Astrocyte (in vitro differentiated cells and primary cell): ENCODE data around the gene CD24. TPM values are rescaled to one million over a fixed set of nuclear protein-coding genes. Genes with fewer than 3 reads are reported as not detected.

Experiments used
- DNase-seq: peaks from one replicate; pipeline ENCODE4 v3.0.0-alpha.2; 2010; ENCODE audit warnings: low read depth
- FAIRE-seq: peaks from 2 replicates; lab custom pipeline; 2011; peaks lifted over from hg19 to GRCh38; lab: Jason Lieb, UNC
- H2AFZ ChIP-seq: 2 replicates; pipeline ENCODE4 v1.6.0; 2012; ENCODE audit warnings: low read depth, low read length, inconsistent platforms
- H3K27ac ChIP-seq: 2 replicates; pipeline ENCODE4 v1.5.1; 2011; ENCODE audit warnings: low read depth, low read length, inconsistent platforms
- H3K27me3 ChIP-seq: 2 replicates; pipeline ENCODE4 v1.6.0; 2011; ENCODE audit warnings: low read length, inconsistent platforms; ENCODE audit not compliant: insufficient read depth
- H3K36me3 ChIP-seq: 2 replicates; pipeline ENCODE4 v1.5.1; 2011; ENCODE audit warnings: low read length, inconsistent platforms; ENCODE audit not compliant: insufficient read depth
- H3K4me1 ChIP-seq: 2 replicates; pipeline ENCODE4 v1.5.1; 2011; ENCODE audit warnings: low read length, inconsistent platforms; ENCODE audit not compliant: insufficient read depth
- H3K4me2 ChIP-seq: 2 replicates; pipeline ENCODE4 v1.6.0; 2012; ENCODE audit warnings: low read length, inconsistent platforms
- H3K4me3 ChIP-seq: 2 replicates; pipeline ENCODE4 v1.5.1; 2011; ENCODE audit warnings: low read depth, mild to moderate bottlenecking, low read length, inconsistent platforms; ENCODE audit not compliant: insufficient read depth
- H3K79me2 ChIP-seq: 2 replicates; pipeline ENCODE4 v1.6.0; 2012; ENCODE audit warnings: mild to moderate bottlenecking, low read length, inconsistent platforms; ENCODE audit not compliant: insufficient read depth
- H3K9ac ChIP-seq: 2 replicates; pipeline ENCODE4 v1.6.0; 2012; ENCODE audit warnings: mild to moderate bottlenecking, low read length, inconsistent platforms
- H3K9me3 ChIP-seq: 2 replicates; pipeline ENCODE4 v1.5.1; 2012; ENCODE audit warnings: low read depth, mild to moderate bottlenecking, low read length, inconsistent platforms; ENCODE audit not compliant: insufficient read depth
- H4K20me1 ChIP-seq: 2 replicates; pipeline ENCODE4 v1.6.0; 2012; ENCODE audit warnings: low read length, inconsistent platforms; ENCODE audit not compliant: insufficient read depth
- H3K27ac Mint-ChIP-seq: one replicate; pipeline ENCODE4 v1.8.0; 2021; ENCODE audit warnings: mild to moderate bottlenecking, mixed read lengths; ENCODE audit not compliant: unreplicated experiment
- H3K27me3 Mint-ChIP-seq: one replicate; pipeline ENCODE4 v1.8.0; 2021; ENCODE audit warnings: low read depth, mixed read lengths; ENCODE audit not compliant: unreplicated experiment
- H3K36me3 Mint-ChIP-seq: one replicate; pipeline ENCODE4 v1.8.0; 2021; ENCODE audit warnings: low read depth, mixed read lengths; ENCODE audit not compliant: unreplicated experiment
- H3K4me1 Mint-ChIP-seq: one replicate; pipeline ENCODE4 v1.8.0; 2021; ENCODE audit warnings: low read depth, mixed read lengths; ENCODE audit not compliant: unreplicated experiment
- H3K4me3 Mint-ChIP-seq: one replicate; pipeline ENCODE4 v1.8.0; 2021; ENCODE audit warnings: mild to moderate bottlenecking, moderate library complexity, mixed read lengths; ENCODE audit not compliant: unreplicated experiment
- H3K9me3 Mint-ChIP-seq: one replicate; pipeline ENCODE4 v1.8.0; 2021; ENCODE audit warnings: mild to moderate bottlenecking, mixed read lengths; ENCODE audit not compliant: unreplicated experiment
- CTCF ChIP-seq: IDR thresholded peaks from 2 replicates; pipeline ENCODE4 v1.5.1; 2011; ENCODE audit warnings: low read depth, mild to moderate bottlenecking, inconsistent platforms, low read length, moderate library complexity; ENCODE audit not compliant: insufficient read depth
- EZH2 ChIP-seq: IDR thresholded peaks from 2 replicates; pipeline ENCODE4 v1.6.1; 2012; ENCODE audit warnings: mild to moderate bottlenecking, low read length, inconsistent platforms; ENCODE audit not compliant: insufficient read depth
- total RNA-seq: library from RNA; stranded (reverse); gene quantifications from 2 replicates; pipeline ENCODE4 v1.2.1, GENCODE V29; 2021

The CD24 gene
- total RNA-seq, 1 donor from 2014 or later = 95.1 TPM

GRCh38 chr6:106988664-106989063, 14.1 kb upstream of the CD24 start:
- TF ChIP-seq CTCF = no peak
- no peak for TF ChIP-seq EZH2
- Histone ChIP-seq H3K9ac (no peak overlapping the region), H3K27me3 (peaks cover 3% of the 10 kb centered on the region), H3K4me1 (no peaks in the 10 kb centered on the region), H3K4me3 (no peak overlapping the region), H3K4me2 (no peak overlapping the region), H3K36me3 (no peaks in the 10 kb centered on the region), H3K9me3 (no peaks in the 10 kb centered on the region), H3K79me2 (no peaks in the 10 kb centered on the region), H2AFZ (no peak overlapping the region), H4K20me1 (no peaks in the 10 kb centered on the region), H3K27ac (no peak overlapping the region)
- no peak for DNase-seq
- Mint-ChIP-seq H3K27me3 (no peaks in the 10 kb centered on the region), H3K27ac (no peak overlapping the region), H3K4me3 (no peak overlapping the region), H3K9me3 (no peaks in the 10 kb centered on the region), H3K36me3 (no peaks in the 10 kb centered on the region), H3K4me1 (no peaks in the 10 kb centered on the region)
- no peak for FAIRE-seq

GRCh38 chr6:106981926-106982325, 7.4 kb upstream of the CD24 start:
- Mint-ChIP-seq H3K36me3 (no peaks in the 10 kb centered on the region), H3K27me3 (peaks cover 7% of the 10 kb centered on the region), H3K9me3 (no peaks in the 10 kb centered on the region), H3K27ac (no peak overlapping the region), H3K4me1 (no peaks in the 10 kb centered on the region), H3K4me3 (no peak overlapping the region)
- H3K36me3 ChIP-seq = no peaks in the 10 kb centered on the region
- DNase-seq (no peak), FAIRE-seq (no peak)
- no peaks in the 10 kb centered on the region for H3K4me1 ChIP-seq
- no peak overlapping the region for H2AFZ ChIP-seq
- no peak overlapping the region for H3K4me2 ChIP-seq
- H3K9ac ChIP-seq = no peak overlapping the region
- TF ChIP-seq CTCF (no peak), EZH2 (no peak)
- no peaks in the 10 kb centered on the region for H4K20me1 ChIP-seq
- no peak overlapping the region for H3K4me3 ChIP-seq
- no peaks in the 10 kb centered on the region for H3K79me2 ChIP-seq
- no peak overlapping the region for H3K27ac ChIP-seq
- no peaks in the 10 kb centered on the region for H3K9me3 ChIP-seq
- peaks cover 6% of the 10 kb centered on the region for H3K27me3 ChIP-seq

GRCh38 chr6:106980926-106981325, 6.4 kb upstream of the CD24 start:
- no peaks in the 10 kb centered on the region for H4K20me1 ChIP-seq
- H3K9me3 Mint-ChIP-seq = no peaks in the 10 kb centered on the region
- H3K27ac ChIP-seq = no peak overlapping the region
- no peaks in the 10 kb centered on the region for H3K79me2 ChIP-seq
- DNase-seq (no peak), FAIRE-seq (no peak)
- TF ChIP-seq EZH2 = no peak
- no peaks in the 10 kb centered on the region for H3K9me3 ChIP-seq
- no peaks in the 10 kb centered on the region for H3K4me1 ChIP-seq
- no peak overlapping the region for H3K9ac ChIP-seq
- no peaks in the 10 kb centered on the region for H3K36me3 ChIP-seq
- H3K4me3 Mint-ChIP-seq = no peak overlapping the region
- no peak overlapping the region for H3K4me2 ChIP-seq
- peaks cover 14% of the 10 kb centered on the region for H3K27me3 ChIP-seq
- H3K4me1 Mint-ChIP-seq = no peaks in the 10 kb centered on the region
- H2AFZ ChIP-seq = no peak overlapping the region
- H3K4me3 ChIP-seq = no peak overlapping the region
- no peaks in the 10 kb centered on the region for H3K36me3 Mint-ChIP-seq
- no peak overlapping the region for H3K27ac Mint-ChIP-seq
- H3K27me3 Mint-ChIP-seq = peaks cover 12% of the 10 kb centered on the region
